ENCODE results near the gene ECHDC1. TPM values are rescaled to one million over a fixed set of nuclear protein-coding genes. Genes with fewer than 3 reads are reported as not detected.

ECHDC1 gene
- total and polyA plus RNA-seq, 2 of the 8 experiments (the other 6 are each of a cell fraction or from before 2014, with no cell fraction given) = 11.3 to 60.5 TPM

GRCh38 chr6:127298475-127298874 is 44.9 kb downstream of the ECHDC1 start (continued):
- TF ChIP-seq RBBP5 (IDR thresholded peaks at IDR 0.05; ENCODE audit: borderline replicate concordance, low read depth, low read length) (no peak), KDM5A (IDR thresholded peaks at IDR 0.05; ENCODE audit: low read length) (no peak), CHD1 (IDR thresholded peaks at IDR 0.05; ENCODE audit: low read depth, low read length) (no peak)
